AG04449 (cell line): ENCODE data around the gene SKP2.

Experiments used
- CTCF ChIA-PET: fragments of 350-600 bp; formaldehyde crosslinking; extraction: SDS; loops from one replicate; lab custom pipeline; 2021; ENCODE audit warnings: antibody characterized with exemption; lab: Yijun Ruan, JAX
- POLR2A ChIA-PET: fragments of 400-600, 350-600 bp; formaldehyde crosslinking; extraction: SDS; loops from one replicate; lab custom pipeline; 2020; ENCODE audit warnings: antibody characterized with exemption, inconsistent platforms; lab: Yijun Ruan, JAX
- DNase-seq: peaks from one replicate; pipeline ENCODE4 v3.0.0-alpha.2; 2010; ENCODE audit warnings: low read depth, low spot score
- H3K4me3 ChIP-seq: 2 replicates; pipeline ENCODE4 v1.5.1; 2011; ENCODE audit warnings: low read depth, mild to moderate bottlenecking, control low read depth, low read length
- TF ChIP-seq, protein P1 (sequence below): IDR thresholded peaks from one replicate; pipeline ENCODE4 v1.5.1; 2011; ENCODE audit warnings: mild to moderate bottlenecking, moderate library complexity, low read length, control low read depth, inconsistent platforms; ENCODE audit not compliant: insufficient read depth; ENCODE audit errors: missing control alignments

SKP2 gene

DNA sequence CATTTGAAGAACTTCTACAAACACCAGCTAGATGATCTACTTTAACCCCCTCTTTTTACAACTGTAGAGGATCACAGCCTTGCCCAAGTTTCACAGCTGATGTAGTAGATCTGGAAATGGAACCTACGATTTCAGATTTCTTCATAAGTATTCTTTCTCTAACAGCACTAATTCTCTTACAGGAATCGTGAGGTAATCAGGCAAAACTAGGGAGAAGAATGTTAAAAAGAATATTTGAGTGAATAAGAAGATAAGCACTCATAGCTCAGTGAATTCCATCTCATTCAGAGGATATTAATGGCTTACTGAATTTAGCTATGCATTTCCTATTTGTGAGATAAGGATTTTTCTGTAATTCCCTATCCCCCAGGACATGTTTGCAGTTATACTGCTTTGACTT is 47.7 kb downstream of the SKP2 start:
- DNase-seq: no peak
- ChIA-PET POLR2A (no interaction called here), CTCF (interaction anchor here (1.0 to 1.2 kb wide), 2 partner anchors 22 to 38 kb away, joined by 3 to 7 read pairs; no protein-coding TSS in a partner anchor)
- no peak overlapping the region for H3K4me3 ChIP-seq
- TF ChIP-seq, protein P1, sequence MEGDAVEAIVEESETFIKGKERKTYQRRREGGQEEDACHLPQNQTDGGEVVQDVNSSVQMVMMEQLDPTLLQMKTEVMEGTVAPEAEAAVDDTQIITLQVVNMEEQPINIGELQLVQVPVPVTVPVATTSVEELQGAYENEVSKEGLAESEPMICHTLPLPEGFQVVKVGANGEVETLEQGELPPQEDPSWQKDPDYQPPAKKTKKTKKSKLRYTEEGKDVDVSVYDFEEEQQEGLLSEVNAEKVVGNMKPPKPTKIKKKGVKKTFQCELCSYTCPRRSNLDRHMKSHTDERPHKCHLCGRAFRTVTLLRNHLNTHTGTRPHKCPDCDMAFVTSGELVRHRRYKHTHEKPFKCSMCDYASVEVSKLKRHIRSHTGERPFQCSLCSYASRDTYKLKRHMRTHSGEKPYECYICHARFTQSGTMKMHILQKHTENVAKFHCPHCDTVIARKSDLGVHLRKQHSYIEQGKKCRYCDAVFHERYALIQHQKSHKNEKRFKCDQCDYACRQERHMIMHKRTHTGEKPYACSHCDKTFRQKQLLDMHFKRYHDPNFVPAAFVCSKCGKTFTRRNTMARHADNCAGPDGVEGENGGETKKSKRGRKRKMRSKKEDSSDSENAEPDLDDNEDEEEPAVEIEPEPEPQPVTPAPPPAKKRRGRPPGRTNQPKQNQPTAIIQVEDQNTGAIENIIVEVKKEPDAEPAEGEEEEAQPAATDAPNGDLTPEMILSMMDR: no peak

- TF ChIP-seq, protein P1: no peak
- CTCF ChIA-PET: interaction anchor here (0.7 kb wide), 1 partner anchor 41 kb away, joined by 5 read pairs; the partner anchor contains the start of gene NADK2
- no peak for DNase-seq
- POLR2A ChIA-PET: no interaction called here
- H3K4me3 ChIP-seq: no peak overlapping the region
Observed at GRCh38 chr5:36200513-36200912, 48.6 kb downstream of the SKP2 start.

DNA sequence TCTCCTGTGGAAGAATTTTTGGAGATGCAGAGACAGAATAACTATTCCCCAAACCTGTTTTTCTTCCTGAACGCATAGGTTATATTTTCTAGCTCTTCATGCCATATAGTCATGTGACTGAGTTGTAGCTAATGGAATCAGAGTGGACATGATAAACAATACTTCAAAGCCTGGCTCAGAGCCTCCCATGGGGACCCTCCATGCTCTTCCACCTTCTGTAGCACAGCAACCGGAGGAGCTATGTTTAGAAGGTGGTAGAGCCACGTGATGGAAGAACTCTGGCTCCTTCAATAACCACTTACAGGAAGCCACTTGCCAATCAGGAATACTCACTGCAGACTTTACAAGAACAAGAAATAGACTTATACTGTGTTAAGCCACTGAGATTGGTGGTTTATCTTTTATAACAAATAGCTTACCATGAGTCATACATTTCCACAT is 50.6 kb downstream of the SKP2 start:
- ChIA-PET CTCF (interaction anchor here (0.9 to 1.8 kb wide), 6 partner anchors 15 to 124 kb away, joined by 3 to 10 read pairs (median 5); partner anchors contain the start of gene NADK2), POLR2A (interaction anchor here (0.6 to 0.8 kb wide), 2 partner anchors 39 to 124 kb away, joined by 3 to 4 read pairs; no protein-coding TSS in a partner anchor)
- no peak for DNase-seq
- no peak overlapping the region for H3K4me3 ChIP-seq
- TF ChIP-seq, protein P1: no peak

- DNase-seq: no peak
- ChIA-PET POLR2A (no interaction called here), CTCF (interaction anchor here (1.0 kb wide), 2 partner anchors 27 to 36 kb away, joined by 3 to 4 read pairs; no protein-coding TSS in a partner anchor)
- no peak overlapping the region for H3K4me3 ChIP-seq
- TF ChIP-seq, protein P1: no peak
Observed at GRCh38 chr5:36205329-36205728, 53.4 kb downstream of the SKP2 start.

DNA sequence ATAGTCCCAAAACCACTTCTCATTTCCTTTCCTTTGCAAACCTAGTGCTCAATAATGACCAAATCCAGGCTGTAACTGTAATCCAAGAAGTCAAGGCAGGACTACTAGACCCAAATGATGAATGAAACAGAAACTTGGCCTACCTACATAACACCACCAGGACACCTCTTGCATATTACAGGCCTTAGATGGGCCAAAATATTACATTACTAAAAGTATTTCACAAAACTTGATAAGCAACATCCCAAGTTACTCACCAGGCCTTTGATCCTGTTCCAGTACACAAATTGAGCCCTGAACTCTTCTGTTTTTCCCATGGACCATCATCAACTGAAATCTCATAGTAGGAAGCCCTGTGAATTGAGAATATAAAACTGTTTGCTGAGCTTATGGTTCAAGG is 55.0 kb downstream of the SKP2 start:
- ChIA-PET POLR2A (no interaction called here), CTCF (interaction anchor here (1.7 to 2.6 kb wide), 2 partner anchors 28 to 34 kb away, joined by 5 to 9 read pairs; partner anchors contain the start of gene NADK2)
- no peak overlapping the region for H3K4me3 ChIP-seq
- TF ChIP-seq, protein P1: no peak
- no peak for DNase-seq

GRCh38 chr5:36208786-36209185 is 56.9 kb downstream of the SKP2 start:
- H3K4me3 ChIP-seq: no peak overlapping the region
- TF ChIP-seq, protein P1: no peak
- DNase-seq: no peak
- POLR2A ChIA-PET: no interaction called here
- CTCF ChIA-PET: interaction anchor here (0.9 to 2.6 kb wide), 3 partner anchors 30 to 96 kb away, joined by 3 to 9 read pairs (median 5); partner anchors contain the start of gene NADK2
